GM12801 (cell line): ENCODE results near the gene FOXP4.

Experiments
- TF ChIP-seq, protein P1 (sequence below): IDR thresholded peaks from one replicate; pipeline ENCODE4 v1.5.1; 2011; ENCODE audit warnings: control low read depth; ENCODE audit not compliant: insufficient read length; ENCODE audit errors: extremely low read depth

The FOXP4 gene

GRCh38 chr6:41527721-41528408 is 18.3 kb upstream of the FOXP4 start:
- TF ChIP-seq, protein P1, sequence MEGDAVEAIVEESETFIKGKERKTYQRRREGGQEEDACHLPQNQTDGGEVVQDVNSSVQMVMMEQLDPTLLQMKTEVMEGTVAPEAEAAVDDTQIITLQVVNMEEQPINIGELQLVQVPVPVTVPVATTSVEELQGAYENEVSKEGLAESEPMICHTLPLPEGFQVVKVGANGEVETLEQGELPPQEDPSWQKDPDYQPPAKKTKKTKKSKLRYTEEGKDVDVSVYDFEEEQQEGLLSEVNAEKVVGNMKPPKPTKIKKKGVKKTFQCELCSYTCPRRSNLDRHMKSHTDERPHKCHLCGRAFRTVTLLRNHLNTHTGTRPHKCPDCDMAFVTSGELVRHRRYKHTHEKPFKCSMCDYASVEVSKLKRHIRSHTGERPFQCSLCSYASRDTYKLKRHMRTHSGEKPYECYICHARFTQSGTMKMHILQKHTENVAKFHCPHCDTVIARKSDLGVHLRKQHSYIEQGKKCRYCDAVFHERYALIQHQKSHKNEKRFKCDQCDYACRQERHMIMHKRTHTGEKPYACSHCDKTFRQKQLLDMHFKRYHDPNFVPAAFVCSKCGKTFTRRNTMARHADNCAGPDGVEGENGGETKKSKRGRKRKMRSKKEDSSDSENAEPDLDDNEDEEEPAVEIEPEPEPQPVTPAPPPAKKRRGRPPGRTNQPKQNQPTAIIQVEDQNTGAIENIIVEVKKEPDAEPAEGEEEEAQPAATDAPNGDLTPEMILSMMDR = no peak

- TF ChIP-seq, protein P1 = no peak
Observed at GRCh38 chr6:41528409-41528963, 17.7 kb upstream of the FOXP4 start.

GRCh38 chr6:41529049-41529448 is 17.1 kb upstream of the FOXP4 start:
- TF ChIP-seq, protein P1 = no peak

GRCh38 chr6:41529970-41530369 is 16.2 kb upstream of the FOXP4 start:
- TF ChIP-seq, protein P1 = no peak

DNA sequence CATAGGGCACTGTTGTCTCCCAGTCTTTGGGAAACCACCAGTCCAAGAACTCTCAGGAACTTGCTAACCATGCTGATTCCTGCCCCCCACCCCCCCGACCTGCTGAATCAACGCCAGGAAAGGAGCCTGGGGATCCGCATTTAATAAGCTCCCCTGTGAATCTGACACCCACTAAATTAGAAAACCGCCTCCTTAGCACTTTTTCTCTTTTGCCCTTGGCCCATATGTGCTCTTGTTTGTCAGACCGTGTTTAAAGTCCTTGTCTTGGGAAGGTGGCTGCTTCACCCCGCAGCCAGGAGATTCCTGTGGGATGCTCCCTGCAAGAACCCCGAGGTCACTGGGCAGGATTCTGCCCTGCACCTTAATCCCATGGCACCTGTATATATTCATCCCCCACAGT is 15.7 kb upstream of the FOXP4 start:
- TF ChIP-seq, protein P1 = no peak

DNA sequence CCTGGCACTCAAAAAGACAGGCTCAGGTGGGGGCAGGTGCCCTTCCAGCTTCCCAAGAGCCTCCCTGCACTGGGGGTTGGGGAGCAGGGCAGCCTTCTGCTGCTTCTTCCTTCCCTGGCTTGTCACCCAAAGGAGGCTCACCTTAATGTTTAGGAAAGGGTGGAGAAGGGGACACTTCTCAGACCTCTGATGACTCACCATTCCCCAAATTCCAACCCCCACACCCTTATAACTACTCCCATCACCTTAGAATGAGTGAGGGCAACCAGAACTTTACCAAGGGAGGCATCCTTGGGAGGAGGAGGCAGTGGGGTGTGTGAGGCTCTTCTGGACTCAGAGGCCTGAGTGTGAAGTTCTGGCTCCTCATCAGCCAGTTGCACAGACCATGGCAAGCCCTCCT is 15.2 kb upstream of the FOXP4 start:
- TF ChIP-seq, protein P1 = no peak

DNA sequence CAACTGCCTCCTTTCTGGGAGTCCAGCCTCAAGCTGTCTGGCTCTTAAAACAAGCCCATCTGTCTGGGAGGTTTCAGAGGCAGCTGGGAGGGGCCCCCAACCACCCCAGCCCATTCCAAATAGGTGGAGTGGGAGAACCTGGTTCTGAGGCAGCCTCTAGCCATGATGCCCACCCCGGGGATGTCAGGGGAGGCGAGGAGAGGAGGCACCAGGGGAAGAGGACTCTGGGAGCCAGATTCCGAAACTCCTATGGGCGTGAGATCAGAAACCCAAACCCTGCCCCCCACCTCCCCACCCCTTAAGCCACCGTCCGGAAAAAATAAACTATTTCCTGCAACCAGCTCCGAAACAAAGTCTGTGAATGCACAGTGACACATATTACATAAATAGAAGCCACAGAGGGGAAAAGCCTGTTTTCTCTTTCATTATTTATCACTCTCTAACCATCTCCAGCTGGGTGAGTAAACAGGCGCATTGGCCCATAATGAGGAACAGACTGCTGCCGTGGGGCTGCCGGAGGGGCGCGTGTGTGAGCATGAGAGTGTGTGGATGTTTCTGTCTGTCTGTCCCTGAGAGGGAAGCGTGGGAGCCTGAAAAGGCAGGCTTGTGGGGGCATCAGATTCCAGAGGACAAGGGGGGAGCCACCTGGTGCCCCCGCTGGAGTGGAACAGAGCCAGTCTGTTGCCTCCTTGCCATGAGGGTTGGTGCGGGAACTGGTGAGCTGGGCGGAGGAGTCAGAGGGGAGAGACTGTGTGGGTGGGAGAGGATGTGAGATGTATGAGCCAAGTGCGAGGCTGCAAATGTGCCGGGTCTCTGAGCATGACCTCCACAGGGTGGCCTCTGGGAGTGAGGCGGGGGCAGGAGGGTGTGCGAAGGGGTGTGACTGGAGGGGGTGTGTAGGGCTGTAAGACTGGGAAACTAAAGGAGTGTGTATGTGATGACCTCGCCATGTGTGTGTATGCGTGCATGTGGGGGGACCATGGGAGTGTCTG is 14.3 kb upstream of the FOXP4 start:
- TF ChIP-seq, protein P1 = no peak
